ENCODE results near the gene GPC3.

DNA sequence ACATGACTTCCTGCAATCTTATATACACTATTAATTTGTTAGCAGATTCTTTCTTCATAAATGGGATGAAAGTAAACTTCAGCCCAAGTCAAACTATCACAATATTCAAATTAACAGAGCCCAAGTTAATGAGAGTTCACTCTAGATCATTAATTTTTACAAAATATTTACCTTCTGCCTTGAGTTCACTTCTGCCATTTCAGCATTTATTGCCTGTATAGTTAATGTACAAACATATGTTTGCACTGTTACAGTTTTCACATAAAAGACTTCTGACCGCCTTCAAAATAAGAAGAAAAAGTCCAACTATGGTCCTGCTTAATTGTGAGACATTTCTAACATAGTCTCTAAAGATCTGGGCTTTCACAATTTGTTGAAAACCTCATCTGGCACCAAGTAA, 46.9 kb downstream of the GPC3 start:
- TF ChIP-seq, protein P1, sequence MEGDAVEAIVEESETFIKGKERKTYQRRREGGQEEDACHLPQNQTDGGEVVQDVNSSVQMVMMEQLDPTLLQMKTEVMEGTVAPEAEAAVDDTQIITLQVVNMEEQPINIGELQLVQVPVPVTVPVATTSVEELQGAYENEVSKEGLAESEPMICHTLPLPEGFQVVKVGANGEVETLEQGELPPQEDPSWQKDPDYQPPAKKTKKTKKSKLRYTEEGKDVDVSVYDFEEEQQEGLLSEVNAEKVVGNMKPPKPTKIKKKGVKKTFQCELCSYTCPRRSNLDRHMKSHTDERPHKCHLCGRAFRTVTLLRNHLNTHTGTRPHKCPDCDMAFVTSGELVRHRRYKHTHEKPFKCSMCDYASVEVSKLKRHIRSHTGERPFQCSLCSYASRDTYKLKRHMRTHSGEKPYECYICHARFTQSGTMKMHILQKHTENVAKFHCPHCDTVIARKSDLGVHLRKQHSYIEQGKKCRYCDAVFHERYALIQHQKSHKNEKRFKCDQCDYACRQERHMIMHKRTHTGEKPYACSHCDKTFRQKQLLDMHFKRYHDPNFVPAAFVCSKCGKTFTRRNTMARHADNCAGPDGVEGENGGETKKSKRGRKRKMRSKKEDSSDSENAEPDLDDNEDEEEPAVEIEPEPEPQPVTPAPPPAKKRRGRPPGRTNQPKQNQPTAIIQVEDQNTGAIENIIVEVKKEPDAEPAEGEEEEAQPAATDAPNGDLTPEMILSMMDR (IDR thresholded peaks at IDR 0.05; ENCODE audit: low read length) = no peak
- no peak for TF ChIP-seq EZH2 (IDR thresholded peaks at IDR 0.05; ENCODE audit: borderline replicate concordance, low read length)
